Measurements from ENCODE around the gene UMPS. TPM values are rescaled to one million over a fixed set of nuclear protein-coding genes. Genes with fewer than 3 reads are reported as not detected.

The UMPS gene
- total RNA-seq, 6 donors from 2014 or later: 5.0 to 26.2 (median 23.7) TPM

GRCh38 chr3:124694486-124694885 lies 35.8 kb upstream of the UMPS start:
- 56 to 76% methylated on average over 3 to 5 of the region's 5 CpGs for WGBS, 2 donors
- TF ChIP-seq CTCF (IDR thresholded peaks at IDR 0.05): no peak
- no peak for TF ChIP-seq POLR2A (IDR thresholded peaks at IDR 0.05)
- no peak for TF ChIP-seq EP300 (IDR thresholded peaks at IDR 0.05)
- TF ChIP-seq POLR2AphosphoS5 (IDR thresholded peaks at IDR 0.05): no peak
- H3K4me3 ChIP-seq: no peak overlapping the region
- H3K27me3 ChIP-seq: no peaks in the 10 kb centered on the region
- no peaks in the 10 kb centered on the region for H3K9me3 ChIP-seq
- no peak for DNase-seq
- no peaks in the 10 kb centered on the region for H3K36me3 ChIP-seq
- ATAC-seq (ENCODE audit: low FRiP score in 2 of 2): no peak
- H3K27ac ChIP-seq: no peak overlapping the region
- no peaks in the 10 kb centered on the region for H3K4me1 ChIP-seq

- no peaks in the 10 kb centered on the region for H3K4me1 ChIP-seq
- no peaks in the 10 kb centered on the region for H3K36me3 ChIP-seq
- ATAC-seq (ENCODE audit: low FRiP score in 2 of 2) (no peak), DNase-seq (no peak)
- no peak for TF ChIP-seq EP300 (IDR thresholded peaks at IDR 0.05)
- TF ChIP-seq CTCF (IDR thresholded peaks at IDR 0.05): no peak
- TF ChIP-seq POLR2AphosphoS5 (IDR thresholded peaks at IDR 0.05): no peak
- no peak for TF ChIP-seq POLR2A (IDR thresholded peaks at IDR 0.05)
- H3K27me3 ChIP-seq: no peaks in the 10 kb centered on the region
- H3K9me3 ChIP-seq: no peaks in the 10 kb centered on the region
- 90 to 98% methylated on average over 3 of the region's 3 CpGs for WGBS, 2 donors
- no peak overlapping the region for H3K27ac ChIP-seq
- H3K4me3 ChIP-seq: no peak overlapping the region
Measured at GRCh38 chr3:124695369-124695768, 34.9 kb upstream of the UMPS start.

DNA sequence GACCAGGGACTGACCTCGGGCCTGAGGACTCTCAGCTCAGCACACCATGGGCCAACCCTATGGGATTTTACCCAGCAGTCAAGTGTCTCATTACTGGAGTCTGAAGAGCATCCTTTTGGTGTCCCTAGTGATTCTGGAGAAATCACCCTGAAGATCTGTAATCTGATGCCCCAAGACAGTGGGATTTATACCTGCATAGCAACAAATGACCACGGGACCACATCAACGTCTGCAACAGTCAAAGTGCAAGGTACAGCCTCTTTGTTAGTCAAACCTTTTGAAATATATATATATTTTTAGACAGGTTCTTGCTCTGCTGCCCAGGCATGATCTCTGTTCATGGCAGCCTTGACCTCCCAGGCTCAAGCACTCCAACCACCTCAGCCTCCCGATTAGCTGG lies 34.2 kb upstream of the UMPS start:
- Histone ChIP-seq H3K9me3 (no peaks in the 10 kb centered on the region), H3K36me3 (no peaks in the 10 kb centered on the region), H3K27ac (no peak overlapping the region), H3K4me3 (no peak overlapping the region), H3K4me1 (no peaks in the 10 kb centered on the region), H3K27me3 (no peaks in the 10 kb centered on the region)
- ATAC-seq (ENCODE audit: low FRiP score in 2 of 2) (no peak), DNase-seq (no peak)
- 81 to 93% methylated on average over 4 of the region's 4 CpGs for WGBS, 2 donors
- TF ChIP-seq CTCF (IDR thresholded peaks at IDR 0.05): no peak
- TF ChIP-seq POLR2A (IDR thresholded peaks at IDR 0.05): no peak
- TF ChIP-seq POLR2AphosphoS5 (IDR thresholded peaks at IDR 0.05): no peak

- Histone ChIP-seq H3K27ac (no peak overlapping the region), H3K27me3 (no peaks in the 10 kb centered on the region), H3K36me3 (no peaks in the 10 kb centered on the region), H3K4me3 (no peak overlapping the region), H3K4me1 (no peaks in the 10 kb centered on the region), H3K9me3 (no peaks in the 10 kb centered on the region)
- no peak for DNase-seq
- 92 to 93% methylated on average over 4 of the region's 4 CpGs for WGBS, 2 donors
- TF ChIP-seq CTCF (IDR thresholded peaks at IDR 0.05) (no peak), POLR2A (IDR thresholded peaks at IDR 0.05) (no peak), EP300 (IDR thresholded peaks at IDR 0.05) (no peak), POLR2AphosphoS5 (IDR thresholded peaks at IDR 0.05) (no peak)
- no peak for ATAC-seq (ENCODE audit: low FRiP score in 2 of 2)
Measured at GRCh38 chr3:124697302-124697701, 33.0 kb upstream of the UMPS start.

DNA sequence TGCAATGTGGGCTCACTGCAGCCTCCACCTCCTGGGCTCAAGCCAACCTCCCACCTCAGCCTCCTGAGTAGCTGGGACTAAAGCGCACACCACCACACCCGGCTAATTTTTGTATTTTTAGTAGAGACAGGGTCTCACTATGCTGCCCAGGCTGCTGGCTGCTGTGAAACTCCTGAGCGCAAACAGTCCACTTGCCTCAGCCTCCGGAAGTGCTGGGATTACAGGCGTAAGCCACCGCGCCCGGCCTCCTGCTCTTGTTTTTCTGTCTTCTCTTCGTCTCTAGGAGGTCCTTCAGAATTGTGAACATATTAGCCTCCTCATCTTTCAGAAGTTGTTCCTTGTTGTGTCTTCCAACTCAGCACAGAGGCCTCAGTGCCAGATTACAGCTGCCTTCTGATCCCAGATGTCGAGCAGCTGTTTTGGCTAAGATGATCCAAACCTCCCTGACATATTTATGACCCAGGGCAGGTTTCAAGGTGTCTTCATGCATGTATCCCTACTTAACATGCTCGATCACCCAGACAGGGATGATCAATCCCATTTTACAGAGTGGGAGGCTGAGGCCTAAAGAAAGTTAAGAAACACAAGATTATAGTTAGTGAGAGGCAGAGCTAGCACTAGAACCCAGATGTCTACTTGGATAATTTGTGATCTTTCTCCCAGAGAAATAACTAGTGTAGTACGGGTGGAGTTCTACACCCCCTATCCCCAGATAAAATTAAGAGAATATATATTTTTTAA lies 32.1 kb upstream of the UMPS start:
- WGBS, 2 donors: 95% methylated on average over 12 of the region's 12 CpGs
- no peak for ATAC-seq (ENCODE audit: low FRiP score in 2 of 2)

More for the DNA sequence above, 32.1 kb upstream of the UMPS start:
- peak in 1 of 2 donors; percentile 25 for DNase-seq
- no peak overlapping the region for H3K4me3 ChIP-seq
- H3K9me3 ChIP-seq: no peaks in the 10 kb centered on the region
- no peaks in the 10 kb centered on the region for H3K36me3 ChIP-seq
- no peaks in the 10 kb centered on the region for H3K27me3 ChIP-seq
- TF ChIP-seq POLR2A (IDR thresholded peaks at IDR 0.05) (no peak), EP300 (IDR thresholded peaks at IDR 0.05) (no peak), POLR2AphosphoS5 (IDR thresholded peaks at IDR 0.05) (no peak), CTCF (IDR thresholded peaks at IDR 0.05) (no peak)
- no peak overlapping the region for H3K27ac ChIP-seq
- H3K4me1 ChIP-seq: no peaks in the 10 kb centered on the region
